ENCODE results near the gene CFAP119.

GRCh38 chr16:30766206-30766932 lies 4.5 kb upstream of the CFAP119 start:
- TF ChIP-seq, protein P1, sequence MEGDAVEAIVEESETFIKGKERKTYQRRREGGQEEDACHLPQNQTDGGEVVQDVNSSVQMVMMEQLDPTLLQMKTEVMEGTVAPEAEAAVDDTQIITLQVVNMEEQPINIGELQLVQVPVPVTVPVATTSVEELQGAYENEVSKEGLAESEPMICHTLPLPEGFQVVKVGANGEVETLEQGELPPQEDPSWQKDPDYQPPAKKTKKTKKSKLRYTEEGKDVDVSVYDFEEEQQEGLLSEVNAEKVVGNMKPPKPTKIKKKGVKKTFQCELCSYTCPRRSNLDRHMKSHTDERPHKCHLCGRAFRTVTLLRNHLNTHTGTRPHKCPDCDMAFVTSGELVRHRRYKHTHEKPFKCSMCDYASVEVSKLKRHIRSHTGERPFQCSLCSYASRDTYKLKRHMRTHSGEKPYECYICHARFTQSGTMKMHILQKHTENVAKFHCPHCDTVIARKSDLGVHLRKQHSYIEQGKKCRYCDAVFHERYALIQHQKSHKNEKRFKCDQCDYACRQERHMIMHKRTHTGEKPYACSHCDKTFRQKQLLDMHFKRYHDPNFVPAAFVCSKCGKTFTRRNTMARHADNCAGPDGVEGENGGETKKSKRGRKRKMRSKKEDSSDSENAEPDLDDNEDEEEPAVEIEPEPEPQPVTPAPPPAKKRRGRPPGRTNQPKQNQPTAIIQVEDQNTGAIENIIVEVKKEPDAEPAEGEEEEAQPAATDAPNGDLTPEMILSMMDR (IDR thresholded peaks at IDR 0.05; ENCODE audit: low read depth, low read length): no peak
- TF ChIP-seq EZH2phosphoT487 (IDR thresholded peaks at IDR 0.05; ENCODE audit: low read depth): no peak
